SK-N-MC (cell line): ENCODE results near the gene LINGO1.

Experiments used
- EZH2 ChIP-seq: fragments of 200-600 bp; sonication (generic); IDR thresholded peaks from one replicate; pipeline ENCODE4 v1.6.1; 2017; ENCODE audit warnings: antibody characterized with exemption
- FOXP2 ChIP-seq: optimal IDR thresholded peaks from 2 replicates; pipeline ENCODE3; 2011; ENCODE audit warnings: mild to moderate bottlenecking, moderate library complexity; ENCODE audit not compliant: insufficient read depth; ENCODE audit errors: extremely low read length, control extremely low read depth
- POLR2AphosphoS5 ChIP-seq: IDR thresholded peaks from 2 replicates; pipeline ENCODE4 v1.6.1; 2012; ENCODE audit warnings: mild to moderate bottlenecking, low read depth, low read length, borderline replicate concordance

GRCh38 chr15:77617476-77618230 lies 15.1 kb downstream of the LINGO1 start:
- TF ChIP-seq EZH2 (no peak), POLR2AphosphoS5 (no peak), FOXP2 (no peak)
